Adipose tissue (tissue), 3 donors: ENCODE measurements around the gene FGF18. TPM values are rescaled to one million over a fixed set of nuclear protein-coding genes. Genes with fewer than 3 reads are reported as not detected.

ENCODE experiments used
- H3K27ac ChIP-seq: one replicate; pipeline ENCODE4 v1.5.1; 2013; ENCODE audit warnings: low read depth, low read length
- WGBS, 3 donors: extraction: QIAGEN DNeasy Blood & Tissue Kit; methylation state at CpG; one replicate each; pipeline ENCODE4 v1.1.7; 2013; 5-methylcytosine and 5-hydroxymethylcytosine counted together
- polyA plus RNA-seq, 3 donors: library from polyadenylated mRNA; stranded (reverse); fragments of 200-250 nt; gene quantifications; one replicate each; pipeline ENCODE4 v1.2.3, GENCODE V29; 2013
- donor health status: healthy with polysubstance abuse.
- donor health status: Bipolar disorder and iron deficiency.
- donor health status: healthy.

Gene FGF18
- polyA plus RNA-seq, 3 donors: 0.24 to 5.1 (median 1.6) TPM

- 81 to 90% (median 85%) methylated on average over 16 of the region's 16 CpGs for WGBS, 3 donors
- no peak overlapping the region for H3K27ac ChIP-seq
Measured at GRCh38 chr5:171432583-171433351, 13.3 kb downstream of the FGF18 start.

GRCh38 chr5:171433352-171433698 is 13.9 kb downstream of the FGF18 start:
- no peak overlapping the region for H3K27ac ChIP-seq
- 66 to 68% (median 66%) methylated on average over 6 of the region's 6 CpGs for WGBS, 3 donors

GRCh38 chr5:171433982-171434676 is 14.7 kb downstream of the FGF18 start:
- 87 to 97% (median 93%) methylated on average over 5 of the region's 5 CpGs for WGBS, 3 donors
- no peak overlapping the region for H3K27ac ChIP-seq

- no peak overlapping the region for H3K27ac ChIP-seq
- WGBS, 3 donors: 95 to 96% (median 96%) methylated on average over 4 of the region's 4 CpGs
Measured at GRCh38 chr5:171434874-171435273, 15.4 kb downstream of the FGF18 start.

- H3K27ac ChIP-seq: no peak overlapping the region
- 93 to 95% (median 93%) methylated on average over 20 of the region's 20 CpGs for WGBS, 3 donors
Measured at GRCh38 chr5:171435908-171436307, 16.5 kb downstream of the FGF18 start.

- WGBS, 3 donors: 30 to 83% (median 81%) methylated on average over 13 of the region's 13 CpGs
Measured at GRCh38 chr5:171436804-171437285, 17.4 kb downstream of the FGF18 start.

GRCh38 chr5:171437286-171437821 is 17.9 kb downstream of the FGF18 start:
- WGBS, 3 donors: 29 to 78% (median 75%) methylated on average over 14 of the region's 14 CpGs
- H3K27ac ChIP-seq: no peak overlapping the region

More at GRCh38 chr5:171436804-171437285, 17.4 kb downstream of the FGF18 start:
- H3K27ac ChIP-seq: no peak overlapping the region

GRCh38 chr5:171438738-171439137 is 19.3 kb downstream of the FGF18 start:
- H3K27ac ChIP-seq: no peak overlapping the region
- WGBS, 3 donors: 69 to 76% (median 72%) methylated on average over 4 of the region's 4 CpGs

- H3K27ac ChIP-seq: no peak overlapping the region
- WGBS, 3 donors: 84 to 93% (median 92%) methylated on average over 14 of the region's 14 CpGs
Measured at GRCh38 chr5:171441246-171441791, 21.9 kb downstream of the FGF18 start.

- no peak overlapping the region for H3K27ac ChIP-seq
- 53 to 65% (median 61%) methylated on average over 13 of the region's 13 CpGs for WGBS, 3 donors
Measured at GRCh38 chr5:171442287-171443042, 23.0 kb downstream of the FGF18 start.

- H3K27ac ChIP-seq: no peak overlapping the region
- WGBS, 3 donors: 91 to 96% (median 95%) methylated on average over 12 of the region's 12 CpGs
Measured at GRCh38 chr5:171444582-171444981, 25.1 kb downstream of the FGF18 start.

GRCh38 chr5:171445644-171446516 is 26.4 kb downstream of the FGF18 start:
- H3K27ac ChIP-seq: no peak overlapping the region
- WGBS, 3 donors: 57 to 75% (median 62%) methylated on average over 14 of the region's 14 CpGs

GRCh38 chr5:171447226-171447625 is 27.8 kb downstream of the FGF18 start:
- no peak overlapping the region for H3K27ac ChIP-seq
- WGBS, 3 donors: 85 to 91% (median 90%) methylated on average over 5 of the region's 5 CpGs

- 92 to 93% (median 92%) methylated on average over 10 of the region's 10 CpGs for WGBS, 3 donors
- H3K27ac ChIP-seq: no peak overlapping the region
Measured at GRCh38 chr5:171449426-171449825, 30.0 kb downstream of the FGF18 start.

- peak overlapping the region; percentile 6 for H3K27ac ChIP-seq
- WGBS, 3 donors: 12 to 38% (median 12%) methylated on average over 49 to 88 of the region's 88 CpGs
Measured at GRCh38 chr5:171450423-171451331, 31.2 kb downstream of the FGF18 start.

- H3K27ac ChIP-seq: no peak overlapping the region
- 72 to 90% (median 74%) methylated on average over 16 to 17 of the region's 17 CpGs for WGBS, 3 donors
Measured at GRCh38 chr5:171451421-171451820, 32.0 kb downstream of the FGF18 start.
